NB4 (cell line): ENCODE measurements around the gene ABHD17A.

Experiments
- DNase-seq: peaks from one replicate; pipeline ENCODE4 v3.0.0; 2010; ENCODE audit warnings: low read depth
- H3K4me3 ChIP-seq: one replicate; pipeline ENCODE4 v1.5.1; 2011; ENCODE audit warnings: mild to moderate bottlenecking, low read depth, low read length, moderate library complexity
- MYC ChIP-seq: IDR thresholded peaks from 2 replicates; pipeline ENCODE4 v1.6.1; 2011; ENCODE audit warnings: low read depth, low read length
- POLR2A ChIP-seq: IDR thresholded peaks from 2 replicates; pipeline ENCODE4 v1.6.1; 2011; ENCODE audit warnings: mild to moderate bottlenecking; ENCODE audit not compliant: insufficient read length; ENCODE audit errors: extremely low read depth
- TF ChIP-seq, protein P1 (sequence below): IDR thresholded peaks from 2 replicates; pipeline ENCODE4 v1.6.1; 2011; ENCODE audit warnings: low read depth, low read length
- TF ChIP-seq, protein P2 (sequence below): IDR thresholded peaks from one replicate; pipeline ENCODE4 v1.5.1; 2012; ENCODE audit warnings: low read depth, low read length

Gene ABHD17A

DNA sequence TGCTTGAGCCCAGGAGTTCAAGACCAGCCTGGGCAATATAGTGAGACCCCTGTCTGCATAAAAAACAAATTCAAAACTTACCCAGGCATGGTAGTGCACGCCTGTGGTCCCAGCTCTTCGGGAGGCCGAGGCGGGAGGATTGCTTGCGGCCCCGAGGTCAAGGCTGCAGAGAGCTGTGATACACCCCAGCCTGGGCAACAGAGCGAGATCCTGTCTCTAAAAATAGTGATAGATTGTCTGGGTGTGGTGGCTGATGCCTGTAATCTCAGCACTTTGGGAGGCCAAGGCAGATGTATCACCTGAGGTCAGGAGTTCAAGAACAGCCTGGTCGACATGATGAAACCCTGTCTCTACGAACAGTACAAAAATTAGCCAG lies 18.0 kb downstream of the ABHD17A start:
- TF ChIP-seq MYC (no peak), POLR2A (no peak)
- TF ChIP-seq, protein P1, sequence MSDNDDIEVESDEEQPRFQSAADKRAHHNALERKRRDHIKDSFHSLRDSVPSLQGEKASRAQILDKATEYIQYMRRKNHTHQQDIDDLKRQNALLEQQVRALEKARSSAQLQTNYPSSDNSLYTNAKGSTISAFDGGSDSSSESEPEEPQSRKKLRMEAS = no peak
- no peak for DNase-seq
- H3K4me3 ChIP-seq = no peak overlapping the region

DNA sequence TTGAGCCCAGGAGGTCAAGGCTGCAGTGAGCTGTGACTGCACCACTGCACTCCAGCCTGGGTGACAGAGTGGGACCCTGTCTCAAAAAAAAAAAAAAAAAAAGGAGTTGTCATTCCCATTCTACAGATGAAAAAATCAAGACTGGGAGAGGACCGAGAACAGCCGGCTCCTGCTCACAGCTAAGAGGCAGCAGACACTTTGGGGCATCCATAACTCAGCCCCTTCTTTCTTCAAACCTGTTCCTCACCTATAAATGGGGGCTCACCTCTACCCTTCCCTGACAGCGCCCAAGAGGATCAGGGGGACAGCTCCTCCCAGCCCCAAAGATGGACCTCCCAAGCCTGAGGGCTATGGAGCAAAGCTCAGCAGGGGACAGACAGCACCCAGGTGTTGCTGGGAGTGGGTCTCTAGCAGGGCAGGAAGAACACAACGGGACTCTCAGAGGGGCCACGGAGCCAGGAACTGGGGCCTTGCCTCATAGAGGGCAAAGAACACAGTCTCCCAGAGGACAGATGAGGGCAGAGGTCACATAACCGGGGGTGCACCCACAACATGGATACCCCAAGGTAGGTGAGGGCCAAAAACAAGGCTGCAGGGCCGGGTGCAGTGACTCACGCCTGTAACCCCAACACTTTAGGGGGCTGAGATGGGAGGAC lies 18.5 kb downstream of the ABHD17A start:
- TF ChIP-seq MYC = no peak
- TF ChIP-seq, protein P1 = no peak
- TF ChIP-seq POLR2A = no peak
- TF ChIP-seq, protein P2, sequence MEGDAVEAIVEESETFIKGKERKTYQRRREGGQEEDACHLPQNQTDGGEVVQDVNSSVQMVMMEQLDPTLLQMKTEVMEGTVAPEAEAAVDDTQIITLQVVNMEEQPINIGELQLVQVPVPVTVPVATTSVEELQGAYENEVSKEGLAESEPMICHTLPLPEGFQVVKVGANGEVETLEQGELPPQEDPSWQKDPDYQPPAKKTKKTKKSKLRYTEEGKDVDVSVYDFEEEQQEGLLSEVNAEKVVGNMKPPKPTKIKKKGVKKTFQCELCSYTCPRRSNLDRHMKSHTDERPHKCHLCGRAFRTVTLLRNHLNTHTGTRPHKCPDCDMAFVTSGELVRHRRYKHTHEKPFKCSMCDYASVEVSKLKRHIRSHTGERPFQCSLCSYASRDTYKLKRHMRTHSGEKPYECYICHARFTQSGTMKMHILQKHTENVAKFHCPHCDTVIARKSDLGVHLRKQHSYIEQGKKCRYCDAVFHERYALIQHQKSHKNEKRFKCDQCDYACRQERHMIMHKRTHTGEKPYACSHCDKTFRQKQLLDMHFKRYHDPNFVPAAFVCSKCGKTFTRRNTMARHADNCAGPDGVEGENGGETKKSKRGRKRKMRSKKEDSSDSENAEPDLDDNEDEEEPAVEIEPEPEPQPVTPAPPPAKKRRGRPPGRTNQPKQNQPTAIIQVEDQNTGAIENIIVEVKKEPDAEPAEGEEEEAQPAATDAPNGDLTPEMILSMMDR = no peak
- DNase-seq = no peak
- no peak overlapping the region for H3K4me3 ChIP-seq

DNA sequence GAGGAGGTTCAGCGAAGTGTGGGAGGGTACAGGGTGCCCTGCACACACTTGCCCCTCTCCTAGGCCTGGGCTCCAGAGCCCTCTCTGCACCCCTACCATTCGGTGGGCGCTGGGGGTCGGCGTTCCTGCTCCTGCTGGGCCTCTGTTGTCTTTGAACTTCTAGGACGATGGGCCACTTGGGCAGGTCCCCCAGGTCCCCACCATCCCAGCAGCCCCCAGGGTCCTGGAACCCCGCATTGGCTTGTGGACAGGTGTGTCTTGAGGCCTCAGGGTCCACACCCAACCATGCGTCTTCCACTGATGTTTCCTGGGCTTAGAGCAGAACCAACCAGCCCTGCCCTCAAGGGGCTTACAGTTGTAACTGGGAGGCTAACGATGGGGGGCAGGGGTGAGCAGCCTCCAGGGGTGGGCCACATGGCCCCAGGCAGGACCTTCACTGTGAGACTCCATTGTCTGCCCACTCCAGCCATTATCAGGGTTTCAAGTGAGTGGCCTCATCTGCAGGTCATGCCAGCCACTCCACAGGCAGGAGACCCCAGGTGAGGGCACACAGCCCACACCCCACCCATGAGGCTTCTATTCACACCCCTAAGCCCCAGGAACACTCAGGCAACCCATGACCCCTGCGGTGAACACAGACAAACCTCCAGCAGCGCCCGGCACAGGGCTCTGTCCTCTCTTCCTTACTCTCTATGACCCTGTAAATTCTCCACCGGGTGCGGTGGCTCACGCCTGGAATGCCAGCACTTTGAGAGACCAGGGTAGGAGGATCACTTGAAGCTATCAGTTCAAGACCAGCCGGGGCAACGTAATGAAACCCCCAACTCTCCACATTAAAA lies 19.9 kb downstream of the ABHD17A start:
- no peak for DNase-seq
- TF ChIP-seq, protein P2 = no peak
- TF ChIP-seq, protein P1 = no peak
- TF ChIP-seq MYC = no peak
- no peak for TF ChIP-seq POLR2A
- H3K4me3 ChIP-seq = peak overlapping the region; percentile 42

DNA sequence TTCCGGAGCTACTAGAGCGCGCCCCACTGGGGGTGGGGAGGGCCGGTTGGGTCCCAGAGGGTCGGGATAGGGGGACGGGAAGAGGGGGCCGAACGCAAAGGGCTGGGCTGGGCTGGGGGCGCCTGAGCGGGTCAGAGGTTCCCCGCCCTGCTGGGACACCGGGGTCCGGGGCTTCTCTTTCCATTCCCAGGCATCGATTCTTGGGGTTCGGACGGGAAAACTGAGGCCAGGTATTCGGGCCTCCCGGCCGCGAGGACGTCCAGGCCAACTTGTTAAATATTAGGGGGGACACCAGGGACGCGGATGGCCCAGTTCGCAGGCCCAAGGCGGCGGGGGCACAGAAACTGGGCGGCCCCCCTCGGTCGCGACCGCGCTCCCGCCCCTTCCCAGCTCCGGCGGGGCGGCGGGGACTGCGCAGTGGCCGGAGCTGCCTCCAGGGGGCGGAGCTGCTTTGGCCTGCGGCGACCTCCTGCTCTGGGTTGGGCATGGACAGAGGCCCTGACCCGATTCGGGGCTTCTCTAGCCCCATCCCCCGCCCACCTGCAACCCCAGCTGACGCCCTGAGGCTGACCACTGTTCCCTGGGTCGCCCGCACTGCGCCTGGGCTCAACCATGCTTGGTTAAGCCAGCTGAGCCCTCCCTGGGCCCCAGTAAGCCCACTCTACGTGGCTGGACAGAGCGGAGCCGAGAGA lies 20.7 kb downstream of the ABHD17A start:
- DNase-seq = peak; percentile 78
- TF ChIP-seq MYC = no peak
- TF ChIP-seq, protein P1 = peak; percentile 48; the same call in 1 of the 2 replicates
- TF ChIP-seq POLR2A = peak; percentile 27
- TF ChIP-seq, protein P2 = peak; percentile 12
- H3K4me3 ChIP-seq = peak overlapping the region; percentile 59

DNA sequence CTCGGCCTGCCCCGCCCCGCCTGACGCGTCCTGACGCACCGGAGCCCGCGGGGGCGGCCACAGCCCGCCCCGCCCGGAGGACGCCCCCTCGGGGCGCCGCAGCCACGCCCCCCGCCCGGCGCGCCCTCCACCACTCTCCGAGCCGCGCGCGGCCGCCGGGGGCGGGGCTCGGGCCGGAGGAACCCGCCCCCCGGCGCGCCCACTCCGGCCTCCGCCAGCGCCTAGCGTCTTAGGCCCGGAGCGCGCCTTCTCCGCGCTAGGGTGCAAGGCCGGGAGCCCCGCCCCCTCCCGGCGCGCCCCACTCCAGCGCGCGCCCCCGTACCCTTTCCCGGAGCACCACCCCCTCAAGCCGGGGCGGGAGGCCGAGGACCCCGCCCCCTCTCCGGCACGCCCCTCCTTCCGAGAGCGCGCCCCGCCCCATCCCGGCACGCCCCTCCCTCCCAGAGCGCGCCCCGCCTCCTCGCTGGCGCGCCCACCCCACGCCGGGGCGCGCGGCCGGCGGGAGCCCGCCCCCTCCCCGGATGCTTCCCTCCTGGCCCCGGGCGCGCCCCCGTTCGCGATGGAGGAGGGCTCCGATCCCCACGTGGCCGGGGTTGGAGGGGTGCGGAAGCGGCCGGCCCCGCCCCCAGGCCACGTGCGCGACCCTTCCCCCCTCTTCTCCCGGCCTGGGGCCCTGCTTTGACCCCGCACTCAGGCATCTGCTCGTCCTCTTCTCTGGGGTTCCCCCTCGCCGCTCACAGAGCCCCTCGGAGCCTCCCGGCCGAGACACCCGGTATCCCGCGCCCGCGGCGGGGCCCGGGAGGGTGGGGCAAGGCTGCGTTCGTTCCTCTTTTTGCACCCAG lies 21.4 kb downstream of the ABHD17A start:
- H3K4me3 ChIP-seq = peak overlapping the region; percentile 59
- DNase-seq = peak; percentile 91
- TF ChIP-seq, protein P1 = peak; percentile 95
- TF ChIP-seq, protein P2 = no peak
- peak; percentile 96 for TF ChIP-seq MYC
